Lower lobe of right lung (tissue), 2 donors: ENCODE data around the gene ROBO1. TPM values are rescaled to one million over a fixed set of nuclear protein-coding genes. Genes with fewer than 3 reads are reported as not detected.

ENCODE experiments used
- ATAC-seq, 2 donors: fragments of 200-7000 bp; cut with Tn5 transposase; one replicate each; pipeline ENCODE4 v1.9.1; 2020 to 2022; ENCODE audit warnings: mild to moderate bottlenecking in 2 of 2, moderate library complexity in 2 of 2
- DNase-seq: peaks from one replicate; pipeline ENCODE4 v3.0.0-alpha.2; 2020
- H3K27ac ChIP-seq: fragments of 200-600 bp; one replicate; pipeline ENCODE4 v1.8.0; 2022
- H3K27me3 ChIP-seq: fragments of 200-600 bp; one replicate; pipeline ENCODE4 v1.8.0; 2022; ENCODE audit warnings: low read depth
- H3K36me3 ChIP-seq: fragments of 200-600 bp; one replicate; pipeline ENCODE4 v1.8.0; 2022; ENCODE audit warnings: mild to moderate bottlenecking
- H3K4me1 ChIP-seq: fragments of 200-600 bp; one replicate; pipeline ENCODE4 v1.8.0; 2022
- H3K4me3 ChIP-seq: fragments of 200-600 bp; one replicate; pipeline ENCODE4 v1.8.0; 2022; ENCODE audit warnings: mild to moderate bottlenecking
- H3K9me3 ChIP-seq: fragments of 200-600 bp; one replicate; pipeline ENCODE4 v1.8.0; 2022
- CTCF ChIP-seq: fragments of 200-600 bp; IDR thresholded peaks from one replicate; pipeline ENCODE4 v1.8.0; 2022; ENCODE audit warnings: antibody characterized with exemption, mild to moderate bottlenecking
- intact Hi-C: fragments of 100-400 bp; cut with DNase I; formaldehyde crosslinking; loops from one replicate; pipeline ENCODE4 v1.11.0; 2022
- total RNA-seq: library from RNA; stranded (reverse); fragmentation: NEBNext Ultra II Directional; extraction: Animal tissue kit (Norgen Biotek cat#: 25700); gene quantifications from one replicate; pipeline ENCODE4 v1.2.1, GENCODE V29; 2021
- donor health status: DM: no; HTN: yes; CAD: no; lungs with severe emphysema.

The ROBO1 gene
- total RNA-seq, 1 donor from 2014 or later, result 14.8 TPM

- DNase-seq (no peak), ATAC-seq (no peak)
- no peak for TF ChIP-seq CTCF
- Histone ChIP-seq H3K27ac (no peak overlapping the region), H3K27me3 (no peaks in the 10 kb centered on the region), H3K36me3 (no peaks in the 10 kb centered on the region), H3K9me3 (no peaks in the 10 kb centered on the region), H3K4me3 (no peak overlapping the region), H3K4me1 (no peaks in the 10 kb centered on the region)
- intact Hi-C loops, result no loop called here
Measured at GRCh38 chr3:79255702-79256101, 512.1 kb downstream of the ROBO1 start.

- DNase-seq (no peak), ATAC-seq (no peak)
- no peaks in the 10 kb centered on the region for H3K4me1 ChIP-seq
- intact Hi-C loops, result no loop called here
- TF ChIP-seq CTCF, result no peak
- H3K36me3 ChIP-seq, result no peaks in the 10 kb centered on the region
- no peak overlapping the region for H3K27ac ChIP-seq
- H3K27me3 ChIP-seq, result no peaks in the 10 kb centered on the region
- H3K9me3 ChIP-seq, result no peaks in the 10 kb centered on the region
- H3K4me3 ChIP-seq, result no peak overlapping the region
Measured at GRCh38 chr3:79255292-79255691, 512.5 kb downstream of the ROBO1 start.

GRCh38 chr3:79253704-79254103 is 514.1 kb downstream of the ROBO1 start:
- Histone ChIP-seq H3K4me3 (no peak overlapping the region), H3K4me1 (no peaks in the 10 kb centered on the region), H3K27ac (no peak overlapping the region), H3K27me3 (no peaks in the 10 kb centered on the region), H3K36me3 (no peaks in the 10 kb centered on the region), H3K9me3 (no peaks in the 10 kb centered on the region)
- no peak for DNase-seq
- TF ChIP-seq CTCF, result no peak
- no peak for ATAC-seq
- intact Hi-C loops, result no loop called here

- intact Hi-C loops, result no loop called here
- DNase-seq (no peak), ATAC-seq (peak in 1 of 2 donors; percentile 11)
- H3K27me3 ChIP-seq, result no peaks in the 10 kb centered on the region
- H3K9me3 ChIP-seq, result no peaks in the 10 kb centered on the region
- no peaks in the 10 kb centered on the region for H3K4me1 ChIP-seq
- no peak overlapping the region for H3K27ac ChIP-seq
- no peaks in the 10 kb centered on the region for H3K36me3 ChIP-seq
- no peak overlapping the region for H3K4me3 ChIP-seq
- TF ChIP-seq CTCF, result no peak
Measured at GRCh38 chr3:79253271-79253670, 514.5 kb downstream of the ROBO1 start.

GRCh38 chr3:79250746-79251145 is 517.1 kb downstream of the ROBO1 start:
- no peak for TF ChIP-seq CTCF
- H3K4me1 ChIP-seq, result no peaks in the 10 kb centered on the region
- ATAC-seq, result no peak
- H3K36me3 ChIP-seq, result no peaks in the 10 kb centered on the region
- no peak overlapping the region for H3K4me3 ChIP-seq
- no peak for DNase-seq
- H3K9me3 ChIP-seq, result no peaks in the 10 kb centered on the region
- no peaks in the 10 kb centered on the region for H3K27me3 ChIP-seq
- intact Hi-C loops, result no loop called here
- H3K27ac ChIP-seq, result no peak overlapping the region

DNA sequence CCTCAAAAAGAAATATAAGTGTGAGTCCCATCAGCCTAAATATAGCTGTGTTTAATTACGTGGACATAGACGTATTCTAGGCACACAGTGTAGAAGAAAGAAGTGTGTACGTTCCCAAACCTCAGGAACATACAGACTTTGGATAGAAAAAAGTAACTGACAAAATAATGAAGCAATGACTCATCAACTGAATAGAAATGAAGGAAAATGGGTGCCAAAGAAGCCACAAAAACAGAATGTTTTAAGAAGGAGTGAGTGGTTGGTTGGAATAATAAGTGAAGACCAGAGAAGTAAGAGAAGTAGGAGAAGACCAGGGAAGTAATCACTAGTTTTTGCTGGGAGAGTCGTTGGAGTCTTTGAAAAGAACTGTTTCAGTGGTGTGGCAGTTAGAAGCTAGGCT is 518.1 kb downstream of the ROBO1 start:
- DNase-seq (no peak), ATAC-seq (no peak)
- Histone ChIP-seq H3K4me1 (no peaks in the 10 kb centered on the region), H3K9me3 (no peaks in the 10 kb centered on the region), H3K27ac (no peak overlapping the region), H3K36me3 (no peaks in the 10 kb centered on the region), H3K4me3 (no peak overlapping the region), H3K27me3 (no peaks in the 10 kb centered on the region)
- TF ChIP-seq CTCF, result no peak
- intact Hi-C loops, result no loop called here
